Amniotic epithelial cell (primary cell): Measurements from ENCODE around the gene INPP5K.
A peak's percentile ranks its signal among the peaks of the same experiment; 100 is the strongest.

ENCODE experiments used
- DNase-seq: peaks from one replicate; pipeline ENCODE4 v3.0.0-alpha.2; 2010; ENCODE audit warnings: low read depth

INPP5K gene

DNA sequence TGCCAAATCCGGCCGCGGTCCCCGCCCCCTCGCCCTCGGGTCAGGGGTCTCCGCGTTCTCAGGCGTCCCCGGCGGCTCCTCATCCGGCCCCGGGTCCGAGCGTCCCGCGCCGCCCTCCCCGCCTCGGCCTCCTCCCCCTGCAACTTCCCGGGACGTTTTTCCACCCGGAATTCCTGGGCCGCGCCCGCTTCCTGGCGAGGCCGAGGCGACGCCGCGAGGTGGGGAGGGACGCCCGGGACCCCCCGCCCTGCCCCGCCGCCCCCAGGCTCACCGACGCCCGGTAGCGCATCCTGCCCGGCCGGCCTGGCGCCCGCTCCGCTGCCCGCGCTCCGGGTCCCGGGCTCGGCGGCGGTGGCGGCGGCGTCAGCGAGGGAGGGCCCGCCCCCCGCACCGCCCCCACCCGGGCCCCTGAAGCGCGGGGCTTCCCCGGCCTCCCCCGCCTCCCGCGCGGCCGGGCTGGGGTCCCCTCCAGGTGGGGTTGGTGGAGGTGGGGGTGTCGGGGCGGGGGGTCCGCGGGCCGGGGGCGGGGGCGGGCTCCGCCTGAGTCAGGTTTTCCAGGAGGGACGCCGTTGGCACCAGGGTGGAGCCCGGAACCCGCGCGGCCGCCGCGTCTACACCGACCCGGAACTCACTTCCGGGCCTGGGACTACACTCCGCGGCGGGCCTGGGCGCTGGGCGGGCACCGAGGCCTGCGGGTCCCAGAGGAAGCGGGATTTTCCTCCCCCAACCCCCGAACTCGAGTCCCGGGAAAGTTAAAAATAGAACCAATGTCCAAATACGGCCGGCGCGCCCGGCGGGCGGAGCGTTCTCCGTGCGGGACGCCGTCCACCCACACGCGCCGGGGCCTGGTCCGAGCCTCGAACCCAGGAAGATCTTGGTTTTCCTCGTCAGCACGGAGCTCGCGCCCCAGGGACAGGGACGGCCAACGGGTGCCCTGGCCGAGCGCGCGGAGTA lies 30.7 kb downstream of the INPP5K start:
- peak; percentile 46 for DNase-seq

DNA sequence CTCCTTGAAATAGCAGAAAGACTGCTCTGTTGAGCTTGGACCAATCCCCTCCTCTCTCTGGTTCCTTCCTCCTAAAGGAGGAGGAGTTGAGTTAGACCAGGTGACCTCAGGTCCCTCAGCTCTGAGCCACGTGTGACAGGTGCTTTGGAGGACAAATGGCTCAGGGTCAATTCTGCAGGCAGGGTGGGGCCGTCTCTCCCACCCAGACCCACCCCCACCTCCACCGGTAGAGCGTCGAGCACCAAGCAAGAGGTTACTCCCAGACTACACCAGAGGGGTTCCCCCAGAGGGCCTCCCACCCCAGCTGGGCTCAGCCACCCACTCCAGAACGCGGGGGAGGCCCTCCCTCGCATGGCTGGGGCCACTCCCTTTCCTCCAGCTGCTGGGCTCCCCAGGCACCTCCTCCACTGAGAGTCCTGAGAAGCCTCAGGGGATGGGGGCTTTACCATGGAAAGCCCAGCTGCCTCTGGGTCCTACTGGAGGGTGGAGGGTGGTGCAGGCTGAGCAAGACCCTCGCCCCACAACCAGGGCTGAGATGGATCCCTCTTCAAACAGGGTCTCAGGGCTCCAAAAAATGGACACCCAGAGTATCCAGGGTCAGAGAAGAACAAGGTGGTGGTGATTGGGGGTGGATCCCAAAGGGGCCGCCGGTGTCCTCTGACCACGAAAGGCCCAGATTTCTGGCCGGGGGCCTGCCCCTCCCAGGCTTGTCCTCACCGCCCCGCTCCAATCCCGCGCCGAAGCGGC lies 31.6 kb downstream of the INPP5K start:
- peak; percentile 56 for DNase-seq

DNA sequence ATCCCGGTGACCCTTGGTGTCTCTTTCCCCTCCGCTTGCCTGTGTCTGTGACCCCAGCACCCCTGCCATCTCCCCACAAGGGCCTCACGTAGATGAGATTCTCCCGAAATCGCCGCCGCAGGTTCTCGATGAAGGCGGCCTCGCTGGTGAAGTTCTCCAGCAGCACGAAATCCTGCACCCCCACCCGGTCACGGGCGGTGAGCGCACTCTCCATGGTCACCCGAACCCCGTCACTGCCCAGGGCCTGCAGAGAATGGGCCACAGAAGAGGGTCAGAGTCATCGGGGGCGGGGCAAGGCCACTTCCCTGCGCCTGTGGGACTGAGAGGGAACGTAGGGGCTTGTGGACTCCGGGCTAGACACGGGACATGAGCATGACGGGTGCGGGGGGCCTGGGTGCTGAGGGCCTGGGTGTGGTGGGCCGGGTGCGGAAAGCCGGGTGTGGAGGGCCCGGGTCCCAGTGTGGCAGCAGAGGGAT lies 32.3 kb downstream of the INPP5K start:
- DNase-seq, result no peak

DNA sequence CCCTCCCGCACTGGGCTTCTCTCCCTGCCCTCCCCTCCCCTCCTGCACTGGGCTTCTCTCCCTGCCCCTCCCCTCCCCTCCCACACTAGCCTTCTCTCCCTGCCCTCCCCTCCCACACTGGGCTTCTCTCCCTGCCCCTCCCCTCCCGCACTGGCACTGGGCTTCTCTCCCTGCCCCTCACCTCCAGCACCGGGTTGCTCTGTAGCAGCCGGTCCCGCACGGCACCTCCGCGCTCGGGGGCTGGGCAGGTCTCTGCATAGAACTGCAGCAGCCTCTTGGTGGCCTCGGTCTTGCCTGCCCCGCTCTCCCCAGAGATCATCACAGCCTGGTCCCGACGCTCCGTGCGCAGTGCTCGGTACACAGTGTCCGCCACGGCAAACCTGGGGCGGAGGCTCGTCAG lies 33.7 kb downstream of the INPP5K start:
- no peak for DNase-seq

DNA sequence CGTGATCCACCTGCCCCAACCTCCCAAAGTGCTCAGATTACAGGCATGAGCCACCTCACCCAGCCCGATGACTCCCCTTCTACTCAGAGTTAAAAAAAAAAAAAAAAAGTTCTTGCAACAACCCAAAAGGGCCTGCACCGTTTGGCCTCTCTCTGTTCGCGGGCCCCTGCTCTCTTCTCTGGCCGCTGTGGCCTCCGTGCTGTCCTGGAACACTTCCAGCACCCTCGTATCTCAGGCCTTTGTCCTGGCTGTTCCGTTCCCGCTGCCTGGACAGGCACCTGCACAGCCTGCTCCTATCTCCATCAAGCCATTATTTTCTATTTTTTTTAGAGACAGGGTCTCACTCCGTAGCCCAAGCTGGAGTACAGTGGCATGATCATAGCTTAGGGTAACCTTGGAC lies 34.7 kb downstream of the INPP5K start:
- no peak for DNase-seq

GRCh38 chr17:1480747-1481465 lies 35.5 kb downstream of the INPP5K start:
- DNase-seq, result no peak

- no peak for DNase-seq
Measured at GRCh38 chr17:1478418-1478817, 38.0 kb downstream of the INPP5K start.

DNA sequence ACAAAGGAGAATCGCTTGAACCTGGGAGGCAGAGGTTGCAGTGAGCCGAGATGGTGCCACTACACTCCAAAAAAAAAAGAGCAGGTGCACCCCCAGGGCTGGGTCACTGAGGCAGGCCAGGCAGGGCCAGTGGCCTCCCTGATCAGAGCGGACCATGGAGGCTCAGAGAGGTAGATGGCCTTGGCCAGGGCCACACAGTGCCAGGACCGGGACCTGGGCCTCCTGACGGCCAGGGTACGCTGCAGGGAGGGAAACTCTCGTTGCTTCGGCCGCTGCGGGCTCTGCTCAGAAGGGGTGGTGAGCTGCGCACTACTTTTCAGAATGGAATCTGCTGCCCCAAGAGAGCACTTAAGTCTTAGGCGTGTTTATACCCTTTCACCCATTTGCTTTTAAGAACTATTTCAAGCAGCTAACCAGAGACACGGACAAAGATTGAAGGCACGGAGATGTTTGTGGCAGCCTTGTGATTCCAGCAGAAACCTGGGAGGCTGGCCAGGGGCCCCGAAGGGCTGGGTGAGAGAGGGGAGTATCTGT lies 41.0 kb downstream of the INPP5K start:
- no peak for DNase-seq

DNA sequence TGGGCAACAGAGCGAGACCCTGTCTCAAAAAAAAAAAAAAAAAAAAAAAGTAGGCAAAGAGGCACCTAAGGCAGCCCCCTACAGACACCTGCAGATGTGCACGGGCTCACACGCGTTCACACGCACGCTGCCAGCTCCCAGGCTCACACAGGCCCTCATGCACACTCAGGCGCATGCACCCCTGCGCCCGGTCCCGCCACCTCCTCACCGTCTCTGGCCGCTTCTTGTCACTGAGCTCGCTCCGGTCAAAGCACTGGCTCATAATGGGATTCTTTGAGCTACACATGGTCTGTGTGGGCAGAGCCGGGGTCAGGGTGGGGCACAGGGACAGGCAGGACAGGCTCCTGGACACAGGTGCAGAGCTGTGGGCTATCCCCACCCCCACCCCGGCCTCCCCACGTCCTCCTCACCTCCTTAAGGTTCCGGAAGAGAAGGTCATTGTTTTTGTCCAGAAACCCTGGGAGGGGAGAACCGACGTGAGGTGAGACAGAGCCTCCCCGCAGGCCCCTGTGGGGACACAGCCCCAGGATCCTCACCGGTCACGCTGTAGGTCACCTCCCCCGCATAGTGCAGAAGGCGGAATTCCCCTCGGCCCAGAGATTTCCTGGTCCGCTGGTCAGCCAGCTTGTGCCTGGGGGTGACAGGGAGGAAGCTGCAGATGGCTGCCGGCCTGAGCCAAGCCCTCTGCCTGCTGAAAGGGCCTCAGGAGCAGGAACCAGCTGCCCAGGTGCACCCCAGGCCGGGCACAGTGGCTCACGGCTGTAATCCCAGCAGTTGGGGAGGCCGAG lies 41.8 kb downstream of the INPP5K start:
- DNase-seq, result no peak

GRCh38 chr17:1473841-1474240 lies 42.6 kb downstream of the INPP5K start:
- no peak for DNase-seq

GRCh38 chr17:1473170-1473569 lies 43.2 kb downstream of the INPP5K start:
- no peak for DNase-seq

- DNase-seq, result no peak
Measured at GRCh38 chr17:1471911-1472821, 44.2 kb downstream of the INPP5K start.

GRCh38 chr17:1471490-1471889 lies 44.9 kb downstream of the INPP5K start:
- no peak for DNase-seq

GRCh38 chr17:1470755-1471462 lies 45.5 kb downstream of the INPP5K start:
- DNase-seq, result no peak

DNA sequence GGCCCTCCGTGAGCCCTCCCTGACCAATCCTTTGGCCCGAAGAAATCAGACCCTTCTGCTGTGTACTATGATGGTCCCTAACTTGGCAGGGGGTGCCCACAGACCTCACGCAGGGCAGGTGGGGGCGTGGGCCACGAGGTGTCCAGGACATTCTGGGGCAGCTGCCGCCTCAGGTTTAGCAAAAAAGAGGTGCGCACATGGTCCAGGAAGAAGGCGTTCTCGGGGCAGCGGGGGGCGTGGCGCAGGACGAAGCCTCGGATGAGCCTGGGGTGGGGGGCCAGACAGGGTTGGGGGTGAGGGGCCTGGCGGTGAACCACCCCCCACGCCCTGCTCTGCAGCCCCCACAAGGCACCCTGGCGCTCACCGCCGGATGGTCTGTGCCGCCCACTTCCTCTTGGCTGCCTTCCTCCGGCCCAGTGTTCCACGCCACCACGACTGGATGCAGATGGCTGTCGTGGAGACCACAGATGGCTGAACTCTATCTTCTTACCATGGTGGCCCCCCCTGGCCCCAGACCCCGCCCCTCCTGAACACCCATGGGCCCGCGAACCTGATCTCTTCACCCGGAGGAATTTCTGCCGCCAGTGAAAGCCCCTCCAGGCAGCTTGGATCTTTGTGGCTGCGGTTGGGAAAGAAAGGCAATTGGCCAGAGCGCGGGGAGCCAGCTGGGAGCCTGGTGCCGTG lies 46.2 kb downstream of the INPP5K start:
- DNase-seq, result no peak

GRCh38 chr17:1469231-1469852 lies 47.1 kb downstream of the INPP5K start:
- DNase-seq, result peak; percentile 79

GRCh38 chr17:1467898-1468492 lies 48.4 kb downstream of the INPP5K start:
- DNase-seq, result peak; percentile 80

GRCh38 chr17:1467258-1467657 lies 49.2 kb downstream of the INPP5K start:
- DNase-seq, result no peak
